ENCODE results near the gene PHYHD1. TPM values are rescaled to one million over a fixed set of nuclear protein-coding genes. Genes with fewer than 3 reads are reported as not detected.

The PHYHD1 gene
- polyA plus RNA-seq, 3 donors from 2014 or later = 2.7 to 7.1 (median 4.1) TPM

DNA sequence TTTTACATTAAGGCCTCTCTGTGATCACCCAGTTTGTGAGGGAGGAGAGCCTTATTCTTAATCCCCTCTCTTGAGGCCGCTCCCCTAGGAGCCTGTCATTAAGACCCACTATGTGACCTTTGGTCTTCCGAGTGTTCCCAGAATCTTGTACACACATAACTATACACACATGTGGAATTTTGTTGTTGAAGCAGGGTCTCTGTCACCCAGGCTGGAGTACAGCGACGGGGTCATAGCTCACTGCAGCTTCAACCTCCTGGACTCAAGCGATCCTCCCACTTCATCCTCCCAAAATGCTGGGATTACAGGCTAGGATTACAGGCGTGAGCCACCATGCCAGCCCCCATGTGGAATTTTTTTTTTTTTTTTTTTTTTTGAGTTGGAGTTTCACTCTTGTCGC, 14.8 kb upstream of the PHYHD1 start:
- H3K4me1 Mint-ChIP-seq = peaks cover 59 to 86% of the 10 kb centered on the region in 2 donors

DNA sequence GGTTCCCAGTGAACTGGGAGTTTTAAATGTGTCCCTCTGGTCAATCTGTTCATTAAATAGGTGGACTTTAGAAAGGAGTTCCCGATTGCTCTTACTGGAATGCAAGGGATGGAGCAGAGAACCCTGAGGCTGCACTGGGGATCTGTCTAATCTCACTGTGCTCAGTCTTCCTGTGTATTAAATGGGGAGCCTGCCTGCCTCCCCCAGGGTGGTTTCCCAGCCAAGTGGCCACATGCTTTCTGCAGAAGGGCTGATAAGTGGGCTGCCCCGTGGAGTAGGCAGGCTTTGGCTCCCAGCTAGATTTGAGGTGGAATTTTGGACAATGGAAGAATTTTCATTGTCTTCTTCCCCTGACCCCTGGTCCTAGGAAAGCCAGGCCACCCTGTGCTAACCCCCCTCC, 14.0 kb upstream of the PHYHD1 start:
- DNase-seq = no peak
- Mint-ChIP-seq H3K36me3 (peaks cover 14 to 27% (median 18%) of the 10 kb centered on the region in 3 donors), H3K9me3 (no peaks in the 10 kb centered on the region), H3K4me3 (peak overlapping the region in 2 of 5 donors; percentile 14 to 31), H3K4me1 (peaks cover 60 to 87% of the 10 kb centered on the region in 2 donors), H3K27me3 (ENCODE audit: low read depth in 3 of 3) (peaks cover 6 to 11% (median 8%) of the 10 kb centered on the region in 3 donors), H3K27ac (peak overlapping the region; percentile 68 to 86 (median 84))

More for the DNA sequence above, 14.8 kb upstream of the PHYHD1 start:
- Mint-ChIP-seq H3K9me3 (no peaks in the 10 kb centered on the region), H3K27me3 (ENCODE audit: low read depth in 3 of 3) (peaks cover 6 to 11% (median 8%) of the 10 kb centered on the region in 3 donors), H3K4me3 (peak overlapping the region in 1 of 5 donors; percentile 25), H3K36me3 (peaks cover 14 to 27% (median 18%) of the 10 kb centered on the region in 3 donors), H3K27ac (peak overlapping the region; percentile 79 to 97 (median 88))
- no peak for DNase-seq

DNA sequence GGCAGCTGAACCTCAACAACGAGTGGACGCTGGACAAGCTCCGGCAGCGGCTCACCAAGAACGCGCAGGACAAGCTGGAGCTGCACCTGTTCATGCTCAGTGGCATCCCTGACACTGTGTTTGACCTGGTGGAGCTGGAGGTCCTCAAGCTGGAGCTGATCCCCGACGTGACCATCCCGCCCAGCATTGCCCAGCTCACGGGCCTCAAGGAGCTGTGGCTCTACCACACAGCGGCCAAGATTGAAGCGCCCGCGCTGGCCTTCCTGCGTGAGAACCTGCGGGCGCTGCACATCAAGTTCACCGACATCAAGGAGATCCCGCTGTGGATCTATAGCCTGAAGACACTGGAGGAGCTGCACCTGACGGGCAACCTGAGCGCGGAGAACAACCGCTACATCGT, 12.4 kb upstream of the PHYHD1 start:
- no peak for DNase-seq
- H3K36me3 Mint-ChIP-seq = peaks cover 14 to 27% (median 15%) of the 10 kb centered on the region in 3 donors
- H3K27me3 Mint-ChIP-seq (ENCODE audit: low read depth in 3 of 3) = peaks cover 2 to 3% (median 3%) of the 10 kb centered on the region in 3 donors
- H3K9me3 Mint-ChIP-seq = no peaks in the 10 kb centered on the region
- H3K4me1 Mint-ChIP-seq = peaks cover 60 to 88% of the 10 kb centered on the region in 2 donors
- no peak overlapping the region for H3K4me3 Mint-ChIP-seq
- H3K27ac Mint-ChIP-seq = peak overlapping the region in 2 of 6 donors; percentile 17 to 64

DNA sequence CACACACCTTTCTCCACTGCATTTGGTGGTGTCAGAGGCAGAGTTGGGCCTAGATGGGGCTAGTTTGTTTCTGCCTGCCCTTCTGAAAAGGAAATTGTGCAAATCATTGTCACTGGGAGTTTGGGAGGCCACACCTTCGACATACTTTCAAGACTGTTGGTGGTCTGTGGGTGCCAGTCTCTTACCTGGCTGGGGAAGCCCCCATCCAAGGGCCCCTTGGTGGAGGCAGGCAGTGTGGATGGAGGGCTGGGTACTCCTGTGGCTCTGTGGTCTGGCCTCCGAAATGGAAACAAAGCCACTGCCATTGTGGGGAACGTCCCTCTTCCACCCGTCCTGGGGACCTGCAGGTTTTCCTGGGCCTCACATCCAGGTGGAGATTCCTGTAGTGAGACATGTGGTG, 10.9 kb upstream of the PHYHD1 start:
- H3K9me3 Mint-ChIP-seq = no peaks in the 10 kb centered on the region
- H3K4me1 Mint-ChIP-seq = peaks cover 57 to 81% of the 10 kb centered on the region in 2 donors
- H3K27ac Mint-ChIP-seq = peak overlapping the region in 5 of 6 donors; percentile 67 to 79 (median 72)
- peaks cover 14 to 27% (median 15%) of the 10 kb centered on the region in 3 donors for H3K36me3 Mint-ChIP-seq
- H3K27me3 Mint-ChIP-seq (ENCODE audit: low read depth in 3 of 3) = peaks cover 2 to 3% (median 3%) of the 10 kb centered on the region in 3 donors
- H3K4me3 Mint-ChIP-seq = peak overlapping the region in 1 of 5 donors; percentile 4
- no peak for DNase-seq

DNA sequence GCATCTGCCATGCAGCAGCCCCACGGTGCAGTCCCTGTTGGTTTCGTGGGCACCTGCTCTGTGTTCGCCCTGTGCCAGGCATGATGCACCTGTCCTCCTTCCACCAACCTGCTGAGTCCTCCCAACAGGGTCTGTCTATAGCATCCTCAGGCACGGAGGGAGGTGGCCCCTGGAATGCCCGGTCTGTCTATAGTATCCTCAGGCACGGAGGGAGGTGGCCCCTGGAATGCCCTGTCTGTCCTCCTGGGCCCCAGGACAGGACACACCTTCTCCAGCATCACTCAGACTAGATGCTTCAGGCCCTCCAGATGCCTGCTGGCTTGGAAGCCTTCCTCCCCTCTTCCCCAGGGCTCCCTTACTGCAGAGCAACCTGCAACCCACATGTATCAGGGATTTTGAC, 9.9 kb upstream of the PHYHD1 start:
- H3K27me3 Mint-ChIP-seq (ENCODE audit: low read depth in 3 of 3) = peaks cover 2 to 6% (median 3%) of the 10 kb centered on the region in 3 donors
- H3K9me3 Mint-ChIP-seq = no peaks in the 10 kb centered on the region
- H3K27ac Mint-ChIP-seq = peak overlapping the region in 5 of 6 donors; percentile 69 to 83 (median 76)
- peak overlapping the region in 2 of 5 donors; percentile 16 to 30 for H3K4me3 Mint-ChIP-seq
- peaks cover 48 to 72% of the 10 kb centered on the region in 2 donors for H3K4me1 Mint-ChIP-seq
- H3K36me3 Mint-ChIP-seq = peaks cover 14 to 31% (median 15%) of the 10 kb centered on the region in 3 donors
- DNase-seq = no peak

DNA sequence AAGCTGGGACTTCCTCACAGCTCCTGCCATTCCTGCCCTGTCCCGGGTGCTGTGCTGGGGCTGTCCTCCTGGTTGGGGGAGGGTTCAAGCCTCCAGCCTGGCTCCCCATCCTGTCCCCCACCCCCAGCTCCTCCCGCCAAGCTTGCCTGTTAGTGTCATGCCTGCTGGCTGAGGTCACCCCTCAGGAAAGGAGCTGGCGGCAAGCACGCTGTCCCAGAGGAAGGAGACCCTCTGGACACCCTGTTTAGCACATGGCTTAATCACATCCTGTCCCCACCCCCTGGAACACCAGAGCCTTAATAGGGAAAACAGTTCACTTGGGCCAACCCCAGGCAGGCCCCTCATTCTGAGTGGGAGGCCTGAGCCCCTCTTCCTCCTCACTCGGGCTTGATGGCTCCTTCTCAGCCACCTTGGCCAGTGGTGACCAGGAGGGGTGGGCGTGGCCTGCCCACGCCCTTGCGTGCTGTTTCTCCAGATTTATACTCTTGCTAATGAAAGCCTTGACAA, 9.2 kb upstream of the PHYHD1 start:
- DNase-seq = no peak
- peak overlapping the region in 5 of 6 donors; percentile 80 to 87 (median 83) for H3K27ac Mint-ChIP-seq
- H3K36me3 Mint-ChIP-seq = peaks cover 14 to 33% (median 15%) of the 10 kb centered on the region in 3 donors
- H3K9me3 Mint-ChIP-seq = no peaks in the 10 kb centered on the region
- H3K27me3 Mint-ChIP-seq (ENCODE audit: low read depth in 3 of 3) = peaks cover 2 to 6% (median 3%) of the 10 kb centered on the region in 3 donors
- peaks cover 45 to 67% of the 10 kb centered on the region in 2 donors for H3K4me1 Mint-ChIP-seq
- H3K4me3 Mint-ChIP-seq = peak overlapping the region in 2 of 5 donors; percentile 40 to 44

DNA sequence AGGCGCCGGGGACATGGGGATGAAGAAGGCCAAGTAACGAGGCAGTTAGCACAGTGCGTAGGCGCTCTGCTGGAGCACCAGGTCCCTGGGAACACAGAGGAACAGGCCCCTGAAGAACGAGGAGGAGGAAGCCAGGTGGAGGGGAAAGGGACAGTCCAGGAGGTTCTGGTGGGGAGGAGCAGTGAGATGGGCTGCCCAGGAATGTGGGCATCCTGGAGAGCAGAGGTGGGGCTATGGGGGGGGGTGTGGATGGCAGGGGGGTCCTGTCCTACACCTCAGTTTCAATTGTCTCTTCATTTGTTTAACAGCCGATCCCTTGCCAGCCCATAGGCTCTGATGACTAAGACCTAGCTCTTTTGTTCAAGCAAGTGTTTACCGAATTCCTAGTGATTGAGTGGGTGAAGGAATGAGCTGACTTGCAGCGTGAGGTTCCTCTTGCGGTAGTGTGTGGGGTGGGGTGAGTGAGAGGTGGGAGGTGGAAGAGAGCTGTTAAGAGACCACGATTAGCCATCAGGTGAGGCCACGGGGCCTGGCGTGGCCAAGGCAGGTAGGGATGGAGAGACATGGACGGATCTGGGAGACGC, 8.4 kb upstream of the PHYHD1 start:
- Mint-ChIP-seq H3K36me3 (peaks cover 13 to 38% (median 14%) of the 10 kb centered on the region in 3 donors), H3K9me3 (no peaks in the 10 kb centered on the region), H3K4me3 (peak overlapping the region in 4 of 5 donors; percentile 26 to 54 (median 36)), H3K27ac (peak overlapping the region; percentile 80 to 87 (median 82)), H3K4me1 (peaks cover 43 to 59% of the 10 kb centered on the region in 2 donors), H3K27me3 (ENCODE audit: low read depth in 3 of 3) (peaks cover 2 to 6% (median 3%) of the 10 kb centered on the region in 3 donors)
- no peak for DNase-seq

DNA sequence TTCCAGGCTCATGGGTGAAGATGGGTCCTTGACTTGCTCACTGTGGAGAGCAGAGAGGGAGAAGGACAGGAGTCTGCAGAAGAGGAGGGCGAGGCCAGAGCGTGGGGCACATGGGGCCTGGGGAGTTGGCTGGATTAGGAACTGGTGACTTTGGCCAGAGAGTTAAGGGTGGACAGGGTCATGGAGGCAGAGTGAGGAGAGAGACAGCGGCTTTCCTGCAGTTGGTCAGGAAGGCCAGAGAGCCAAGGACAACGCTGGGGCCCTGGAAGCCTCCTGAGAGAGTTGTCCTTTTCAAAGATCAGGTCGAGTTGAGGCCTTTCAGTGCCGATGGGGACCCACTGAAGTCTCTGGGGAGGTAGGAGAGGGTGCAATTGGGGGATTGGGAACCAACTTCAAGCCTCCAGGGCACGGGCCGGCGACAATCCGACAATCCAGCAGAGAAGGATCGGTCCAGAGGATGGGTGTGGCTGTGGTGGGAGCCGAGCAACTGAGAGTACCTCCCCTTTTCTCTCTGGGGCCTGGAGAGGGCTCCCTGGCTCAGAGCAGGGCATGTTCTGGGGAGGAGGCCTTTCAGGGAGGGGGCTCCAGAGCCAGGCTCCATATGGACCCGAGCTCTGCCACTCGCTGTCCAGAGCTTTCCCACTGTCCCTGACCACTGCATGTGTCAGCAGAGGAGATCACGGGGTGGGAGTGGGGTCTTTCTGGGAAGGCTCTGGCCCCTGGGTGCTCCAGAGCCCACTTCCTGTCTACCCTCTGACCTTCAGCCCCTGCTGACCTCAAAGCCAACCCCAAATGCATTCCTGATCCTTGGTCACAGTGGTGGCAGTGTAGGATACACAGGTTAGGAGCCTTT, 7.5 kb upstream of the PHYHD1 start:
- H3K9me3 Mint-ChIP-seq = no peaks in the 10 kb centered on the region
- H3K27me3 Mint-ChIP-seq (ENCODE audit: low read depth in 3 of 3) = peaks cover 2 to 4% (median 3%) of the 10 kb centered on the region in 3 donors
- H3K36me3 Mint-ChIP-seq = peaks cover 6 to 37% (median 12%) of the 10 kb centered on the region in 3 donors
- DNase-seq = no peak
- H3K27ac Mint-ChIP-seq = peak overlapping the region; percentile 80 to 87 (median 84)
- H3K4me1 Mint-ChIP-seq = peaks cover 43 to 50% of the 10 kb centered on the region in 2 donors
- peak overlapping the region in 1 of 5 donors; percentile 33 for H3K4me3 Mint-ChIP-seq

DNA sequence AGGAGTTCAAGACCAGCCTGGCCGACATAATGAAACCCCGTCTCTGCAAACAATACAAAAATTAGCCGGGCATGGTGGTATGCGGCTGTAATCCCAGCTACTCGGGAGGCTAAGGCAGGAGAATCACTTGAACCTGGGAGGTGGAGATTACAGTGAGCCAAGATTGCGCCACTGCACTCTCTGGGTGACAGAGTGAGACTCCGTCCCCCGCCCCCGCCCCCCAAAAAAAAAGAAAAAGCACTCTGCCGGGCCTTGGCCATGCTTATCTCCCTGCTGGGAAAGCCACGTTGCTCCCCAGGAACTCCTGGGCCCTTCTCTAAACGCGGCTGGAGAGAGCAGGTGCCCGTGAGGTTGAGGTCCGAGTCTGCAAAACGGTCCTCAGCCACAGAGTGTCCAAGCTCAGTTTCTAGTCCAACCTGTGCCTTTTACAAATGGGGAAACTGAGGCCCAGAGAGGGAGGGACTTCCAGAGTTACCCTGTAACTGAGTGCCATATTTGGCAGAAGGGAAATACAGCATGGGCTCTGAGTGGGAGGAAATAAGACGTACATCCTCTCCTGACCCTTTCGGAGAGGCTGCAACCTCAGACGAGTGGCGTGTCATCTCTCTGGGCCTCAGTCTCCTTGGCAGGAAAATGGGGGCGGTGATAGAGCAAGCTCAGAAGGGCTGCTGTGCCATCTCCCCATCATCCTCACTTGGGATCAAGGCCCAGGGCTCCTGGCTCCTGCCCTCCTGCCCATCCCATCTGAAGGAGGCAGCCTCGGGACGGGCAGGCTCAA, 6.6 kb upstream of the PHYHD1 start:
- H3K36me3 Mint-ChIP-seq = peaks cover under 1 to 32% (median 7%) of the 10 kb centered on the region in 3 donors
- no peaks in the 10 kb centered on the region for H3K9me3 Mint-ChIP-seq
- peaks cover under 1 to 4% (median 2%) of the 10 kb centered on the region in 3 donors for H3K27me3 Mint-ChIP-seq (ENCODE audit: low read depth in 3 of 3)
- no peak overlapping the region for H3K4me3 Mint-ChIP-seq
- H3K27ac Mint-ChIP-seq = peak overlapping the region; percentile 16 to 87 (median 71)
- H3K4me1 Mint-ChIP-seq = peaks cover 40 to 43% of the 10 kb centered on the region in 2 donors
- no peak for DNase-seq

DNA sequence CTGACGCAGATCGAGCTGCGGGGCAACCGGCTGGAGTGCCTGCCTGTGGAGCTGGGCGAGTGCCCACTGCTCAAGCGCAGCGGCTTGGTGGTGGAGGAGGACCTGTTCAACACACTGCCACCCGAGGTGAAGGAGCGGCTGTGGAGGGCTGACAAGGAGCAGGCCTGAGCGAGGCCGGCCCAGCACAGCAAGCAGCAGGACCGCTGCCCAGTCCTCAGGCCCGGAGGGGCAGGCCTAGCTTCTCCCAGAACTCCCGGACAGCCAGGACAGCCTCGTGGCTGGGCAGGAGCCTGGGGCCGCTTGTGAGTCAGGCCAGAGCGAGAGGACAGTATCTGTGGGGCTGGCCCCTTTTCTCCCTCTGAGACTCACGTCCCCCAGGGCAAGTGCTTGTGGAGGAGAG, 4.6 kb upstream of the PHYHD1 start:
- H3K36me3 Mint-ChIP-seq = peaks cover 0 to 25% (median 6%) of the 10 kb centered on the region in 3 donors
- peak overlapping the region in 2 of 6 donors; percentile 28 to 53 for H3K27ac Mint-ChIP-seq
- no peaks in the 10 kb centered on the region for H3K9me3 Mint-ChIP-seq
- H3K4me1 Mint-ChIP-seq = peaks cover 29 to 34% of the 10 kb centered on the region in 2 donors
- no peak overlapping the region for H3K4me3 Mint-ChIP-seq
- peaks cover 0 to 4% (median 2%) of the 10 kb centered on the region in 3 donors for H3K27me3 Mint-ChIP-seq (ENCODE audit: low read depth in 3 of 3)
- no peak for DNase-seq

DNA sequence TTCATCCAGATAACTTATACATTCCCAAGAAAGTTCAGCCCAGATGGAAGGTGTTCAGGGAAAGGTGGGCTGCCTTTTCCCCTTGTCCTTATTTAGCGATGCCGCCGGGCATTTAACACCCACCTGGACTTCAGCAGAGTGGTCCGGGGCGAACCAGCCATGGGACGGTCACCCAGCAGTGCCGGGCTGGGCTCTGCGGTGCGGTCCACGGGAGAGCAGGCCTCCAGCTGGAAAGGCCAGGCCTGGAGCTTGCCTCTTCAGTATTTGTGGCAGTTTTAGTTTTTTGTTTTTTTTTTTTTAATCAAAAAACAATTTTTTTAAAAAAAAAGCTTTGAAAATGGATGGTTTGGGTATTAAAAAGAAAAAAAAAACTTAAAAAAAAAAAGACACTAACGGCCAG, 4.0 kb upstream of the PHYHD1 start:
- Mint-ChIP-seq H3K4me1 (peaks cover 29 to 33% of the 10 kb centered on the region in 2 donors), H3K27ac (peak overlapping the region in 3 of 6 donors; percentile 23 to 60 (median 53)), H3K36me3 (peaks cover 0 to 25% (median 6%) of the 10 kb centered on the region in 3 donors), H3K9me3 (no peaks in the 10 kb centered on the region), H3K27me3 (ENCODE audit: low read depth in 3 of 3) (peaks cover under 1 to 4% (median 4%) of the 10 kb centered on the region in 3 donors), H3K4me3 (no peak overlapping the region)
- DNase-seq = no peak

DNA sequence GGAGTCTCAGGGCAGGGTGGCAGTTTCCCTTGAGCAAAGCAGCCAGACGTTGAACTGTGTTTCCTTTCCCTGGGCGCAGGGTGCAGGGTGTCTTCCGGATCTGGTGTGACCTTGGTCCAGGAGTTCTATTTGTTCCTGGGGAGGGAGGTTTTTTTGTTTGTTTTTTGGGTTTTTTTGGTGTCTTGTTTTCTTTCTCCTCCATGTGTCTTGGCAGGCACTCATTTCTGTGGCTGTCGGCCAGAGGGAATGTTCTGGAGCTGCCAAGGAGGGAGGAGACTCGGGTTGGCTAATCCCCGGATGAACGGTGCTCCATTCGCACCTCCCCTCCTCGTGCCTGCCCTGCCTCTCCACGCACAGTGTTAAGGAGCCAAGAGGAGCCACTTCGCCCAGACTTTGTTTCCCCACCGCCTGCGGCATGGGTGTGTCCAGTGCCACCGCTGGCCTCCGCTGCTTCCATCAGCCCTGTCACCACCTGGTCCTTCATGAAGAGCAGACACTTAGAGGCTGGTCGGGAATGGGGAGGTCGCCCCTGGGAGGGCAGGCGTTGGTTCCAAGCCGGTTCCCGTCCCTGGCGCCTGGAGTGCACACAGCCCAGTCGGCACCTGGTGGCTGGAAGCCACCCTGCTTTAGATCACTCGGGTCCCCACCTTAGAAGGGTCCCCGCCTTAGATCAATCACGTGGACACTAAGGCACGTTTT, 3.5 kb upstream of the PHYHD1 start:
- H3K27ac Mint-ChIP-seq = peak overlapping the region in 4 of 6 donors; percentile 35 to 76 (median 58)
- peaks cover 29 to 33% of the 10 kb centered on the region in 2 donors for H3K4me1 Mint-ChIP-seq
- H3K27me3 Mint-ChIP-seq (ENCODE audit: low read depth in 3 of 3) = peaks cover 2 to 4% (median 4%) of the 10 kb centered on the region in 3 donors
- no peak overlapping the region for H3K4me3 Mint-ChIP-seq
- peaks cover 0 to 25% (median 6%) of the 10 kb centered on the region in 3 donors for H3K36me3 Mint-ChIP-seq
- DNase-seq = no peak
- no peaks in the 10 kb centered on the region for H3K9me3 Mint-ChIP-seq
